Stimulated activated memory B cell treated with anti-CD40 and anti-IgM and Interleukin-4, amounts not matched to agents 10 μg/mL and 1 μg/mL and 100 μg/mL, for 72 hours (primary cell): ENCODE data around the gene MAB21L4.

Experiments
- ATAC-seq: fragments of 150-1000 bp; cut with Tn5 transposase; 2 replicates; pipeline ENCODE4 v1.10.0; 2021
- H3K27ac Mint-ChIP-seq: one replicate; pipeline ENCODE4 v1.8.0; 2022; ENCODE audit warnings: mild to moderate bottlenecking, mixed read lengths
- H3K27me3 Mint-ChIP-seq: one replicate; pipeline ENCODE4 v1.8.0; 2022; ENCODE audit warnings: mixed read lengths
- H3K36me3 Mint-ChIP-seq: one replicate; pipeline ENCODE4 v1.8.0; 2022; ENCODE audit warnings: mixed read lengths
- H3K4me1 Mint-ChIP-seq: one replicate; pipeline ENCODE4 v1.8.0; 2022; ENCODE audit warnings: mixed read lengths
- H3K4me3 Mint-ChIP-seq: one replicate; pipeline ENCODE4 v1.8.0; 2022; ENCODE audit warnings: mild to moderate bottlenecking, moderate library complexity, mixed read lengths
- H3K9me3 Mint-ChIP-seq: one replicate; pipeline ENCODE4 v1.8.0; 2022; ENCODE audit warnings: mixed read lengths

MAB21L4 gene

DNA sequence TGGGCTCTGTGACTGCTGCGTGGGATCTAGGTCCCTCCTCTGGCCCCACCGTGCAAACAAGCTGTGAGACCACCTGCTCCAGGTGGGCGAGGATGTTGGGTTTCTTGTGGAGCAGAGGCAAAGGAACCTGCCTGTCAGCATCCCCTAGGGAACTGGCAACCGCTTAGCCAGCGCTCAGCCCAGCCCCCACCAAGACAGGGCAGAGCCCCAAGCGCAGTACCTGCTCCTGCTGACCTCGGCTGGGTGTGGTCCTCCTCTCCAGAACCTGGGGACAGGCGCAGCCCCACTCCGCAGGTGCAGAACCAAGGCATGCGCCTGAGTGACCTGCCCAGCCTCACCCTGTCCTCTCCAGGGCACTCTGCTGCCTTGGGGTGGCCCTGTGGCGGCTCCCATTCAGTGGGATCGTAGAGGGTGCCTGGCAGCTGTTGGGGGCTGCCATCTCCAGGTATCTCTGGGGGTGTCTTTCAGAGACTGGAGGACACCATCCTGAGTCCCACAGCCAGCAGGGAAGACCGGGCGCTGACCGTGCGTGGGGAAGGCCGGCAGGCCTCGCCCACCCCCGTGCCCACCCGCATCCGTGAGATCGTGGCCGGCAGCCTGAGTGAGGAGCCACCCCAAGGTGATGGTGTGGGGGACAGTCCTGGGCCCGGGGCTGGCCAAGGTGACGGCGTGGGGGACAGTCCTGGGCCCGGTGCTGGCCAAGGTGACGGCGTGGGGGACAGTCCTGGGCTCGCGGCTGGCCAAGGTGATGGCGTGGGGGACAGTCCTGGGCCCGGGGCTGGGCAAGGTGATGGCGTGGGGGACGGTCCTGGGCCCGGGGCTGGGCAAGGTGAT, 22.5 kb upstream of the MAB21L4 start:
- no peaks in the 10 kb centered on the region for H3K9me3 Mint-ChIP-seq
- no peak overlapping the region for H3K4me3 Mint-ChIP-seq
- ATAC-seq: no peak
- H3K36me3 Mint-ChIP-seq: no peaks in the 10 kb centered on the region
- no peak overlapping the region for H3K27ac Mint-ChIP-seq
- H3K27me3 Mint-ChIP-seq: peaks cover 66% of the 10 kb centered on the region
- peaks cover 15% of the 10 kb centered on the region for H3K4me1 Mint-ChIP-seq

DNA sequence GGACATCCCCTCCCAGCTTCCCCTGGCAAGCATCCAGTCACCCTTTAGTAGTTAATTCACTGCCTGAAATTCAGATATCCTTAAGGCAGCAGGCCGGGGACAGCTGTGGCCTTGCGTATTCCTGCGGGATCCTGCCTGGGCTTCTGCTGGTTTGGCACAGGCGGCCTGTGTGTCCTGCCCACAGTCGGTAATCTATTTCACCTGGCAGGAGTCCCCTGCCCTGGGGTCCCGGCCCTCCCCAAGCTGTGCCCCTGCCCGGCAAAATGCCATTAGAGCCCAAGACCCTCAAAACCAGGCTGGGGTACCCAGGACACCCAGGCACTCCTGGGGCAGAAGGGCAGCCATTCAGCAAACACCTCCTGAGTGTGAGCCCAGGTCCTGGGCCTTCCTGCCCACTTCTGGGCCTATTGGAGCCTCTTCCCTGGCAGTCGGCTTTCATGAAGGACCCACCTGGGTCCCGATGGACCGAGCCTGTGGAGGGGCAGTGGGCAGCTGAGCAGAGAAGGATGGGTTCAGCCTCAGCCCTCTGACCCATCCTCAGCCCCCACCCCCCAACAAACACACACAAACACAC, 21.8 kb upstream of the MAB21L4 start:
- peaks cover 15% of the 10 kb centered on the region for H3K4me1 Mint-ChIP-seq
- ATAC-seq: no peak
- H3K36me3 Mint-ChIP-seq: no peaks in the 10 kb centered on the region
- no peak overlapping the region for H3K4me3 Mint-ChIP-seq
- H3K9me3 Mint-ChIP-seq: no peaks in the 10 kb centered on the region
- no peak overlapping the region for H3K27ac Mint-ChIP-seq
- peaks cover 73% of the 10 kb centered on the region for H3K27me3 Mint-ChIP-seq

- H3K4me1 Mint-ChIP-seq: peaks cover 16% of the 10 kb centered on the region
- no peaks in the 10 kb centered on the region for H3K36me3 Mint-ChIP-seq
- H3K4me3 Mint-ChIP-seq: no peak overlapping the region
- peaks cover 80% of the 10 kb centered on the region for H3K27me3 Mint-ChIP-seq
- no peaks in the 10 kb centered on the region for H3K9me3 Mint-ChIP-seq
- ATAC-seq: no peak
- H3K27ac Mint-ChIP-seq: no peak overlapping the region
Measured at GRCh38 chr2:240917009-240917683, 21.2 kb upstream of the MAB21L4 start.

DNA sequence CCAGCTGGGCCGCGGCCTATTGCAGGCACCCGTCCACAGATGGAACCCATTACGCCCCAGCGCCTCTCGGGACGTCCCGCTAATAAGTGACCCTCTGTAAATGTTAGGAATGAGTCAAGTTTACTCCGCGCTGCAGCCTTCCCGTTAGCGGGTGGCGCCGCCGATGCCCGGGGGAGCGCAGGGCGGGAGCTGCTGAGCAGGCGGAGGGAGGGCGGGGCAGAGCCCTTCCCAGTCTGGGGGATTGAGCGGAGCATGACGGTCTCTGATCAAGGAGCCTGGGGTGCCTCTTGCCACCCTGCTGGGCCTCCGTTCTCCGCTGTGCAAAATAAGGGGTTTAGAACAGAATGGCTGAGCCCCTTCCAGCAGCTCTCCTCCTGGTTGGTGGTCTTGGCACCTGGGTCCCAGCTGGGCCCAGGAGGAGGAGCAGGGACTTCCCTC, 20.6 kb upstream of the MAB21L4 start:
- ATAC-seq: no peak
- H3K27ac Mint-ChIP-seq: no peak overlapping the region
- H3K4me3 Mint-ChIP-seq: peak overlapping the region; percentile 26
- H3K36me3 Mint-ChIP-seq: no peaks in the 10 kb centered on the region
- H3K4me1 Mint-ChIP-seq: peaks cover 21% of the 10 kb centered on the region
- H3K9me3 Mint-ChIP-seq: no peaks in the 10 kb centered on the region
- H3K27me3 Mint-ChIP-seq: peaks cover 85% of the 10 kb centered on the region

- Mint-ChIP-seq H3K9me3 (no peaks in the 10 kb centered on the region), H3K36me3 (no peaks in the 10 kb centered on the region), H3K4me3 (no peak overlapping the region), H3K4me1 (peaks cover 23% of the 10 kb centered on the region), H3K27ac (no peak overlapping the region), H3K27me3 (peaks cover 94% of the 10 kb centered on the region)
- ATAC-seq: no peak
Measured at GRCh38 chr2:240915526-240916341, 19.8 kb upstream of the MAB21L4 start.

GRCh38 chr2:240914645-240915525, 18.9 kb upstream of the MAB21L4 start:
- H3K4me1 Mint-ChIP-seq: peaks cover 27% of the 10 kb centered on the region
- H3K27me3 Mint-ChIP-seq: peaks cover 100% of the 10 kb centered on the region
- no peak overlapping the region for H3K4me3 Mint-ChIP-seq
- no peak overlapping the region for H3K27ac Mint-ChIP-seq
- no peaks in the 10 kb centered on the region for H3K36me3 Mint-ChIP-seq
- no peaks in the 10 kb centered on the region for H3K9me3 Mint-ChIP-seq
- no peak for ATAC-seq

DNA sequence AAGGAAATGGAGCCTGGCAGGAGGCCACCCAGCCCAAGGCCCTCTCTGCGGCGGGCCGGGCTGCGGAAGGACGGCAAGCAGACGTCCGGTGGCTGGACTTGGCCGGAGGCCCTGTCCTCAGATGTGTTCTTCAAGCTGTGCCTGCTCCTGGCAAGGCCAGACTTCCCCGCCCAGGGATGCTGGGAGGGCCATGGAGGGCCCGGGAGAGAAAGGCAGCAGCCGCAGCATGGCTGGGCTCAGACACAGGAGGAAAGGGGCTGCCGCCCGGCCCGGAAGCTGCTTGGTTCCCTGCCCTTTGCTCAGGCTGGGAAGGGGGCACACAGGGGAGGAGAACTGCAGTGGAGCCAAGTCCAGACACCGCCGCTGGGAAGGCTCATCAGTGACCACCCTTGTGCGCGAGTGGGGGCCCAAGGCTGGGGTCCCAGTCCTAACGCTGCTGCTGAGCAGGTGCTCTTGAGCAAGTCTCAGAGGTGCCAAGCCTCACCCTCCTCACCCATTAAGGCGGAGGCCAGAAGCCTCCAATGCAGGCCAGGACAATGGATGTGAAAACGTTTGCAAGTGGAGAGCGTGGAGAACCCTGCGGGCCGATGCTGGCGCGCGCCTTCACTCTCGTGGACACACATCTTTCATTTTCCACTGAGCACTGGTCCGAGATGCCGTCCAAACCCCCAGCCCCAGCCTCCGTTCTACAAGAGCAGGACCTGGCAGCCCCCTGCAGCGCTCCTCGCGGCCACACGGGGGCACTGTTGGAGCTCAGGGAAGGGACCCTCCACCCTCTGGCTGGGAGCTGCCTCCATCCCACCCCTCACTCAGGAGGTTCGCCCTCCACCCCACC, 18.1 kb upstream of the MAB21L4 start:
- Mint-ChIP-seq H3K4me1 (peaks cover 27% of the 10 kb centered on the region), H3K9me3 (no peaks in the 10 kb centered on the region), H3K27me3 (peaks cover 100% of the 10 kb centered on the region), H3K4me3 (no peak overlapping the region), H3K27ac (no peak overlapping the region), H3K36me3 (no peaks in the 10 kb centered on the region)
- peak; percentile 40 for ATAC-seq

GRCh38 chr2:240912878-240913809, 17.2 kb upstream of the MAB21L4 start:
- H3K27ac Mint-ChIP-seq: no peak overlapping the region
- ATAC-seq: no peak
- H3K4me3 Mint-ChIP-seq: no peak overlapping the region
- H3K4me1 Mint-ChIP-seq: peaks cover 27% of the 10 kb centered on the region
- H3K36me3 Mint-ChIP-seq: no peaks in the 10 kb centered on the region
- no peaks in the 10 kb centered on the region for H3K9me3 Mint-ChIP-seq
- peaks cover 92% of the 10 kb centered on the region for H3K27me3 Mint-ChIP-seq

- Mint-ChIP-seq H3K27me3 (peaks cover 82% of the 10 kb centered on the region), H3K9me3 (no peaks in the 10 kb centered on the region), H3K4me1 (peaks cover 22% of the 10 kb centered on the region), H3K4me3 (no peak overlapping the region), H3K27ac (no peak overlapping the region), H3K36me3 (no peaks in the 10 kb centered on the region)
- ATAC-seq: no peak
Measured at GRCh38 chr2:240911641-240912265, 15.8 kb upstream of the MAB21L4 start.

GRCh38 chr2:240909216-240909974, 13.4 kb upstream of the MAB21L4 start:
- Mint-ChIP-seq H3K27ac (no peak overlapping the region), H3K4me1 (peaks cover 12% of the 10 kb centered on the region), H3K4me3 (no peak overlapping the region), H3K36me3 (no peaks in the 10 kb centered on the region), H3K27me3 (peaks cover 72% of the 10 kb centered on the region), H3K9me3 (no peaks in the 10 kb centered on the region)
- ATAC-seq: no peak

GRCh38 chr2:240906911-240907590, 11.1 kb upstream of the MAB21L4 start:
- Mint-ChIP-seq H3K27me3 (peaks cover 56% of the 10 kb centered on the region), H3K4me1 (peaks cover 10% of the 10 kb centered on the region), H3K36me3 (no peaks in the 10 kb centered on the region), H3K4me3 (no peak overlapping the region), H3K9me3 (peaks cover 4% of the 10 kb centered on the region), H3K27ac (no peak overlapping the region)
- ATAC-seq: no peak
